H1 (cell line): ENCODE results near the gene HOXC5. TPM values are rescaled to one million over a fixed set of nuclear protein-coding genes. Genes with fewer than 3 reads are reported as not detected.

Source experiments
- ASH2L ChIP-seq: fragments of 200-600, 300-600 bp; sonication (generic); IDR thresholded peaks from one replicate; pipeline ENCODE4 v1.7.1; 2017; ENCODE audit warnings: low read length
- CBX8 ChIP-seq: fragments of 300-800, 300-1000 bp; sonication (generic); IDR thresholded peaks from 2 replicates; pipeline ENCODE4 v1.7.1; 2016; ENCODE audit warnings: low read depth, low read length, borderline replicate concordance
- EZH2 ChIP-seq: fragments of 200-600 bp; sonication (generic); IDR thresholded peaks from 2 replicates; pipeline ENCODE4 v1.7.1; 2012; ENCODE audit warnings: low read depth, mild to moderate bottlenecking, moderate library complexity, low read length, inconsistent platforms; ENCODE audit not compliant: severe bottlenecking
- HDAC2 ChIP-seq, 2 experiments: fragments of 300-600 bp in 1 of 2; sonication (generic) in 1 of 2; IDR thresholded peaks; 2 replicates each; pipeline ENCODE4 v1.6.1; 2011 to 2012; ENCODE audit warnings: low read depth in 2 of 2, low read length in 2 of 2, mild to moderate bottlenecking in 2 of 2, moderate library complexity in 2 of 2, borderline replicate concordance in 1 of 2, inconsistent platforms in 1 of 2
- POLR2AphosphoS5 ChIP-seq: IDR thresholded peaks from 2 replicates; pipeline ENCODE4 v1.6.1; 2011; ENCODE audit warnings: low read depth, low read length
- RBBP5 ChIP-seq: IDR thresholded peaks from 2 replicates; pipeline ENCODE4 v1.7.1; 2012; ENCODE audit warnings: low read depth, mild to moderate bottlenecking, inconsistent platforms, low read length, moderate library complexity, borderline replicate concordance
- RNF2 ChIP-seq: fragments of 200-900, 300-1000 bp; sonication (generic); IDR thresholded peaks from 2 replicates; pipeline ENCODE4 v1.7.1; 2016; ENCODE audit warnings: borderline replicate concordance, low read depth, mild to moderate bottlenecking, antibody characterized with exemption, low read length; ENCODE audit not compliant: poor library complexity, severe bottlenecking; ENCODE audit errors: missing control alignments
- SIRT6 ChIP-seq: IDR thresholded peaks from one replicate; pipeline ENCODE4 v1.7.1; 2012; ENCODE audit warnings: low read length, inconsistent platforms
- TCF12 ChIP-seq: IDR thresholded peaks from 2 replicates; pipeline ENCODE4 v1.6.1; 2011; ENCODE audit warnings: low read depth, mild to moderate bottlenecking, low read length
- polyA plus RNA-seq, 7 experiments: library from polyadenylated mRNA; depleted of rRNA in 3 of 7; stranded (reverse) in 5 of 7; unstranded in 2 of 7; fragments of >200 nt in 5 of 7; fragments of 200-250 nt in 2 of 7; gene quantifications; 1 replicate in 5 of 7; 2 replicates in 1 of 7; 4 replicates in 1 of 7; pipeline versions ENCODE4 v1.2.1 to v1.2.3, GENCODE V29; 2011 to 2013; ENCODE audit warnings: missing spikeins in 2 of 7, mixed read lengths in 2 of 7
- total RNA-seq: library from RNA; stranded (reverse); fragmentation: NEBNext Ultra II Directional; extraction: Animal tissue kit (Norgen Biotek cat#: 25700); gene quantifications from 2 replicates; pipeline ENCODE4 v1.2.1, GENCODE V29; 2021
- TF ChIP-seq, protein P1 (sequence below): fragments of 300-600 bp; sonication (generic); IDR thresholded peaks from 2 replicates; pipeline ENCODE4 v1.7.1; 2012; ENCODE audit warnings: low read length, moderate library complexity, mild to moderate bottlenecking, inconsistent platforms; ENCODE audit not compliant: insufficient replicate concordance

HOXC5 gene
- total and polyA plus RNA-seq, 2 of the 8 experiments (the other 6 are each of a cell fraction or from before 2014, with no cell fraction given), result not detected

DNA sequence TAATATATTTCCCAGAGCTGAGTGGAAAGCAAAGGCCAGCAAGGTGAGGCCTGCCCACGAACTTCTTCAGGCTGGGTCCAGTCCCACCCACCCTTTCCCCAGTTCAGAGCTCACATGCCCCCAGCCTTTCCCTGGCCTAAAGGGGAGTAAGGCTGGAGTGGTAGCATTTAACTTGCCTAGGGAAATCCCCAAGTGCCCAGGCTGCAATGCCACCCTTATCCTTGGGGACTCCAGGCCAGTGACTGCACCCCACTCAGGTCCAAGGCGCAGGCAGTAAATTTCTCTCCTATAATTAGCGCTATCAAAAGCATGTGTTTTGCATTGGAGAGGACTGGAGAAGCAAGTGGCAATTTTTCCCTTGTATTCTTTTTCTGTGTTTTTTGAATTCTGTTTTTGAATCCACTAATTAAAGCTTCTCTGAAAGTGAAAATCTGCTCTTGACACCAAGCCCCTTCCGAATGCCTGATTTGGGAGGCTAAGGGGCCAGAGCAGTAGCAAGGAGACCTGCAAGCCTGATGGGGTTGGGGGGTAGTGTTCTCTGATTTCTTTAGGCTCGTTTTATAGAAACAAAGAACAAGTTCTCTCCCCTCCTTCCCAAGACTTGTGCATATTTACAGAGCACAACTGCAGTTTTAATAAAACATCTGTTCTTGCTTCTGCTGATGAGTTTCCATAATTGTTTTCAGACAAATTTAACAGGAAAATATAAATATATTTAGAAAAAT is 8.1 kb upstream of the HOXC5 start (continued):
- TF ChIP-seq, protein P1, sequence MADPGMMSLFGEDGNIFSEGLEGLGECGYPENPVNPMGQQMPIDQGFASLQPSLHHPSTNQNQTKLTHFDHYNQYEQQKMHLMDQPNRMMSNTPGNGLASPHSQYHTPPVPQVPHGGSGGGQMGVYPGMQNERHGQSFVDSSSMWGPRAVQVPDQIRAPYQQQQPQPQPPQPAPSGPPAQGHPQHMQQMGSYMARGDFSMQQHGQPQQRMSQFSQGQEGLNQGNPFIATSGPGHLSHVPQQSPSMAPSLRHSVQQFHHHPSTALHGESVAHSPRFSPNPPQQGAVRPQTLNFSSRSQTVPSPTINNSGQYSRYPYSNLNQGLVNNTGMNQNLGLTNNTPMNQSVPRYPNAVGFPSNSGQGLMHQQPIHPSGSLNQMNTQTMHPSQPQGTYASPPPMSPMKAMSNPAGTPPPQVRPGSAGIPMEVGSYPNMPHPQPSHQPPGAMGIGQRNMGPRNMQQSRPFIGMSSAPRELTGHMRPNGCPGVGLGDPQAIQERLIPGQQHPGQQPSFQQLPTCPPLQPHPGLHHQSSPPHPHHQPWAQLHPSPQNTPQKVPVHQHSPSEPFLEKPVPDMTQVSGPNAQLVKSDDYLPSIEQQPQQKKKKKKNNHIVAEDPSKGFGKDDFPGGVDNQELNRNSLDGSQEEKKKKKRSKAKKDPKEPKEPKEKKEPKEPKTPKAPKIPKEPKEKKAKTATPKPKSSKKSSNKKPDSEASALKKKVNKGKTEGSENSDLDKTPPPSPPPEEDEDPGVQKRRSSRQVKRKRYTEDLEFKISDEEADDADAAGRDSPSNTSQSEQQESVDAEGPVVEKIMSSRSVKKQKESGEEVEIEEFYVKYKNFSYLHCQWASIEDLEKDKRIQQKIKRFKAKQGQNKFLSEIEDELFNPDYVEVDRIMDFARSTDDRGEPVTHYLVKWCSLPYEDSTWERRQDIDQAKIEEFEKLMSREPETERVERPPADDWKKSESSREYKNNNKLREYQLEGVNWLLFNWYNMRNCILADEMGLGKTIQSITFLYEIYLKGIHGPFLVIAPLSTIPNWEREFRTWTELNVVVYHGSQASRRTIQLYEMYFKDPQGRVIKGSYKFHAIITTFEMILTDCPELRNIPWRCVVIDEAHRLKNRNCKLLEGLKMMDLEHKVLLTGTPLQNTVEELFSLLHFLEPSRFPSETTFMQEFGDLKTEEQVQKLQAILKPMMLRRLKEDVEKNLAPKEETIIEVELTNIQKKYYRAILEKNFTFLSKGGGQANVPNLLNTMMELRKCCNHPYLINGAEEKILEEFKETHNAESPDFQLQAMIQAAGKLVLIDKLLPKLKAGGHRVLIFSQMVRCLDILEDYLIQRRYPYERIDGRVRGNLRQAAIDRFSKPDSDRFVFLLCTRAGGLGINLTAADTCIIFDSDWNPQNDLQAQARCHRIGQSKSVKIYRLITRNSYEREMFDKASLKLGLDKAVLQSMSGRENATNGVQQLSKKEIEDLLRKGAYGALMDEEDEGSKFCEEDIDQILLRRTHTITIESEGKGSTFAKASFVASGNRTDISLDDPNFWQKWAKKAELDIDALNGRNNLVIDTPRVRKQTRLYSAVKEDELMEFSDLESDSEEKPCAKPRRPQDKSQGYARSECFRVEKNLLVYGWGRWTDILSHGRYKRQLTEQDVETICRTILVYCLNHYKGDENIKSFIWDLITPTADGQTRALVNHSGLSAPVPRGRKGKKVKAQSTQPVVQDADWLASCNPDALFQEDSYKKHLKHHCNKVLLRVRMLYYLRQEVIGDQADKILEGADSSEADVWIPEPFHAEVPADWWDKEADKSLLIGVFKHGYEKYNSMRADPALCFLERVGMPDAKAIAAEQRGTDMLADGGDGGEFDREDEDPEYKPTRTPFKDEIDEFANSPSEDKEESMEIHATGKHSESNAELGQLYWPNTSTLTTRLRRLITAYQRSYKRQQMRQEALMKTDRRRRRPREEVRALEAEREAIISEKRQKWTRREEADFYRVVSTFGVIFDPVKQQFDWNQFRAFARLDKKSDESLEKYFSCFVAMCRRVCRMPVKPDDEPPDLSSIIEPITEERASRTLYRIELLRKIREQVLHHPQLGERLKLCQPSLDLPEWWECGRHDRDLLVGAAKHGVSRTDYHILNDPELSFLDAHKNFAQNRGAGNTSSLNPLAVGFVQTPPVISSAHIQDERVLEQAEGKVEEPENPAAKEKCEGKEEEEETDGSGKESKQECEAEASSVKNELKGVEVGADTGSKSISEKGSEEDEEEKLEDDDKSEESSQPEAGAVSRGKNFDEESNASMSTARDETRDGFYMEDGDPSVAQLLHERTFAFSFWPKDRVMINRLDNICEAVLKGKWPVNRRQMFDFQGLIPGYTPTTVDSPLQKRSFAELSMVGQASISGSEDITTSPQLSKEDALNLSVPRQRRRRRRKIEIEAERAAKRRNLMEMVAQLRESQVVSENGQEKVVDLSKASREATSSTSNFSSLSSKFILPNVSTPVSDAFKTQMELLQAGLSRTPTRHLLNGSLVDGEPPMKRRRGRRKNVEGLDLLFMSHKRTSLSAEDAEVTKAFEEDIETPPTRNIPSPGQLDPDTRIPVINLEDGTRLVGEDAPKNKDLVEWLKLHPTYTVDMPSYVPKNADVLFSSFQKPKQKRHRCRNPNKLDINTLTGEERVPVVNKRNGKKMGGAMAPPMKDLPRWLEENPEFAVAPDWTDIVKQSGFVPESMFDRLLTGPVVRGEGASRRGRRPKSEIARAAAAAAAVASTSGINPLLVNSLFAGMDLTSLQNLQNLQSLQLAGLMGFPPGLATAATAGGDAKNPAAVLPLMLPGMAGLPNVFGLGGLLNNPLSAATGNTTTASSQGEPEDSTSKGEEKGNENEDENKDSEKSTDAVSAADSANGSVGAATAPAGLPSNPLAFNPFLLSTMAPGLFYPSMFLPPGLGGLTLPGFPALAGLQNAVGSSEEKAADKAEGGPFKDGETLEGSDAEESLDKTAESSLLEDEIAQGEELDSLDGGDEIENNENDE, result no peak
- TF ChIP-seq RBBP5 (no peak), POLR2AphosphoS5 (no peak), EZH2 (peak; percentile 10), SIRT6 (no peak), ASH2L (no peak), RNF2 (peak; percentile 95), CBX8 (peak; percentile 55), TCF12 (no peak), HDAC2 (IDR thresholded peaks at IDR 0.05; ENCODE audit: borderline replicate concordance in 1 of 2, low read depth in 2 of 2, low read length in 2 of 2) (no peak)
